Activated CD8-positive, alpha-beta T cell treated with anti-CD3 and anti-CD28 coated beads, Interleukin-2, amount 10 ng/mL, durations not matched to agents 7 days and 5 days (primary cell): ENCODE results near the gene CAMTA2. TPM values are rescaled to one million over a fixed set of nuclear protein-coding genes. Genes with fewer than 3 reads are reported as not detected.

Experiments
- ATAC-seq: fragments of 150-1000 bp; cut with Tn5 transposase; one replicate; pipeline ENCODE4 v1.10.0; 2021; ENCODE audit warnings: moderate library complexity
- CTCF ChIA-PET: fragments of 350-600 bp; sonication (Branson Sonifier 250); formaldehyde crosslinking; loops from one replicate; lab custom pipeline; 2021; ENCODE audit warnings: antibody characterized with exemption; lab: Charles Lee
- POLR2A ChIA-PET: fragments of 350-600 bp; sonication (Branson Sonifier 250); formaldehyde crosslinking; loops from one replicate; lab custom pipeline; 2021; ENCODE audit warnings: antibody characterized with exemption; lab: Charles Lee
- DNase-seq: peaks from one replicate; pipeline ENCODE4 v3.0.0-alpha.2; 2020
- H3K27ac Mint-ChIP-seq: one replicate; pipeline ENCODE4 v1.8.0; 2021; ENCODE audit warnings: mild to moderate bottlenecking, mixed read lengths
- H3K27me3 Mint-ChIP-seq: one replicate; pipeline ENCODE4 v1.8.0; 2021; ENCODE audit warnings: low read depth, mixed read lengths
- H3K36me3 Mint-ChIP-seq: one replicate; pipeline ENCODE4 v1.8.0; 2021; ENCODE audit warnings: low read depth, mixed read lengths
- H3K4me1 Mint-ChIP-seq: one replicate; pipeline ENCODE4 v1.8.0; 2021; ENCODE audit warnings: low read depth, mixed read lengths
- H3K4me3 Mint-ChIP-seq: one replicate; pipeline ENCODE4 v1.8.0; 2021; ENCODE audit warnings: mild to moderate bottlenecking, mixed read lengths
- H3K9me3 Mint-ChIP-seq: one replicate; pipeline ENCODE4 v1.8.0; 2022; ENCODE audit warnings: mixed read lengths; ENCODE audit not compliant: insufficient read depth
- total RNA-seq, 2 experiments: library from RNA; stranded (reverse); gene quantifications; one replicate each; pipeline ENCODE4 v1.2.3, GENCODE V29; 2021

The CAMTA2 gene
- total RNA-seq, 2 experiments from 2014 or later: 51.3 to 55.5 TPM

- DNase-seq (no peak), ATAC-seq (no peak)
- ChIA-PET CTCF (interaction anchor here (0.9 to 4.4 kb wide), 4 partner anchors 11 to 79 kb away, joined by 3 to 16 read pairs (median 6); partner anchors contain the start of genes RNF167, SLC25A11 and SPAG7), POLR2A (interaction anchor here (0.7 to 10.0 kb wide), 4 partner anchors 11 to 64 kb away, joined by 3 to 239 read pairs (median 37); partner anchors contain the start of genes RNF167, SLC25A11 and SPAG7)
- no peaks in the 10 kb centered on the region for H3K9me3 Mint-ChIP-seq
- peak overlapping the region; percentile 82 for H3K4me3 Mint-ChIP-seq
- no peaks in the 10 kb centered on the region for H3K27me3 Mint-ChIP-seq
- peaks cover 25% of the 10 kb centered on the region for H3K36me3 Mint-ChIP-seq
- peak overlapping the region; percentile 92 for H3K27ac Mint-ChIP-seq
- peaks cover 28% of the 10 kb centered on the region for H3K4me1 Mint-ChIP-seq
These were observed 36.0 kb downstream of the CAMTA2 start for GRCh38 chr17:4951486-4951885.

DNA sequence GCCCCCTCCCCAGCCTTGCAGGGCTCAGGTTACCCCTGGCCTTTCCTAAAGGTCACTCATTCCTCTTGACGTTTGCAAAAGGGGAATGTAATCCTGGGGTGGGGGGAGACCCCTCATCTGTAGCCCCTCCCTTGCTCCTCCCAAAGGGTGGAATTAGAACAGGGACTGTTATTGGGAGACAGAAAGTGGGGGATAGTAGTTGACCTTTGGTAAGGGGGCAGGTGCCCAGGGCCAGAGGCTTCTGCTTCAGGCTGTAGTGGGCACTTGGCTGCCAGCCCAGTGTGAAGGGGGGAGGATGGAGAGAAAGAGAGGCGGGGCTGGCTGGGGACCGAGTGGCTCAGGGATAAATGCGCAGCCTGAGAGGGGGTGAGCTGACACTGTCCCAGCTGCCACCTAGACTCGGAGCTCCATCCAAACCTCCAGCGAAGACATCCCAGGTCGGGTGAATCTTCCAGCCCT lies 36.7 kb downstream of the CAMTA2 start, which contains the start of gene ENO3:
Gene ENO3 (plus strand): TSS at position 374 of the 459 bp plus-strand sequence. CDS start 711 bp downstream, outside the sequence.
- peak within 1 kb of the TSS; percentile 82 for H3K4me3 Mint-ChIP-seq
- no peaks in the 10 kb centered on the region for H3K27me3 Mint-ChIP-seq
- POLR2A ChIA-PET: interaction anchor here (0.7 to 10.0 kb wide), 6 partner anchors 11 to 41 kb away, joined by 3 to 239 read pairs (median 4); partner anchors contain the start of genes CAMTA2, RNF167, SLC25A11 and SPAG7
- H3K36me3 Mint-ChIP-seq: peaks cover 29% of the 10 kb centered on the region
- H3K27ac Mint-ChIP-seq: peak within 1 kb of the TSS; percentile 92
- CTCF ChIA-PET: interaction anchor here (1.0 to 4.4 kb wide), 3 partner anchors 11 to 18 kb away, joined by 3 to 16 read pairs (median 8); partner anchors contain the start of genes RNF167, SLC25A11 and SPAG7
- no peaks in the 10 kb centered on the region for H3K9me3 Mint-ChIP-seq
- no peak for DNase-seq
- ATAC-seq: no peak
- H3K4me1 Mint-ChIP-seq: peaks cover 21% of the 10 kb centered on the region

GRCh38 chr17:4950075-4950745 lies 37.3 kb downstream of the CAMTA2 start:
- POLR2A ChIA-PET: interaction anchor here (0.6 to 10.0 kb wide), 8 partner anchors 9 to 37 kb away, joined by 3 to 239 read pairs (median 4); partner anchors contain the start of genes CAMTA2, RNF167, SLC25A11 and SPAG7
- no peaks in the 10 kb centered on the region for H3K9me3 Mint-ChIP-seq

GRCh38 chr17:4949321-4950074 lies 38.0 kb downstream of the CAMTA2 start:
- CTCF ChIA-PET: interaction anchor here (4.4 kb wide), 1 partner anchor 18 kb away, joined by 16 read pairs; the partner anchor contains the start of gene SPAG7
- peak overlapping the region; percentile 99 for H3K27ac Mint-ChIP-seq

More at GRCh38 chr17:4950075-4950745, 37.3 kb downstream of the CAMTA2 start:
- Mint-ChIP-seq H3K27ac (peak overlapping the region; percentile 92), H3K4me1 (peaks cover 27% of the 10 kb centered on the region), H3K36me3 (peaks cover 34% of the 10 kb centered on the region), H3K27me3 (no peaks in the 10 kb centered on the region), H3K4me3 (peak overlapping the region; percentile 82)
- ATAC-seq (peak; percentile 8), DNase-seq (no peak)
- CTCF ChIA-PET: interaction anchor here (2.0 to 4.4 kb wide), 2 partner anchors 10 to 17 kb away, joined by 8 to 16 read pairs; partner anchors contain the start of genes RNF167, SLC25A11 and SPAG7

GRCh38 chr17:4948931-4949320 lies 38.5 kb downstream of the CAMTA2 start:
- Mint-ChIP-seq H3K4me1 (peaks cover 39% of the 10 kb centered on the region), H3K4me3 (peak overlapping the region; percentile 97), H3K9me3 (no peaks in the 10 kb centered on the region), H3K27ac (peak overlapping the region; percentile 99), H3K36me3 (peaks cover 45% of the 10 kb centered on the region), H3K27me3 (no peaks in the 10 kb centered on the region)
- DNase-seq (peak; percentile 84), ATAC-seq (peak; percentile 46)
- ChIA-PET CTCF (interaction anchor here (3.5 kb wide), 1 partner anchor 18 kb away, joined by 13 read pairs; the partner anchor contains the start of gene SPAG7), POLR2A (interaction anchor here (0.9 to 10.0 kb wide), 10 partner anchors 9 to 444 kb away, joined by 3 to 239 read pairs (median 8); partner anchors contain the start of genes C17orf107, CHRNE, INCA1 and KIF1C)

More at GRCh38 chr17:4949321-4950074, 38.0 kb downstream of the CAMTA2 start:
- Mint-ChIP-seq H3K9me3 (no peaks in the 10 kb centered on the region), H3K4me3 (peak overlapping the region; percentile 97), H3K36me3 (peaks cover 41% of the 10 kb centered on the region), H3K4me1 (peaks cover 34% of the 10 kb centered on the region), H3K27me3 (no peaks in the 10 kb centered on the region)
- POLR2A ChIA-PET: interaction anchor here (0.6 to 10.0 kb wide), 11 partner anchors 9 to 444 kb away, joined by 3 to 239 read pairs (median 6); partner anchors contain the start of genes C17orf107, CHRNE, INCA1 and KIF1C
- DNase-seq (peak; percentile 84), ATAC-seq (peak; percentile 28)

GRCh38 chr17:4948166-4948930 lies 39.1 kb downstream of the CAMTA2 start, which contains the start of gene PFN1:
Gene PFN1 (minus strand): TSS chr17:4948530. CDS start chr17:4948394, 136 bp downstream.
- peak; percentile 96 for DNase-seq
- Mint-ChIP-seq H3K4me3 (peak within 1 kb of the TSS; percentile 97), H3K36me3 (peaks cover 46% of the 10 kb centered on the region), H3K9me3 (no peaks in the 10 kb centered on the region), H3K27ac (peak within 1 kb of the TSS; percentile 99), H3K27me3 (no peaks in the 10 kb centered on the region), H3K4me1 (peaks cover 44% of the 10 kb centered on the region)
- CTCF ChIA-PET: interaction anchor here (1.2 to 3.5 kb wide), 3 partner anchors 9 to 39 kb away, joined by 4 to 13 read pairs (median 4); partner anchors contain the start of gene SPAG7
- ATAC-seq: peak; percentile 33
- POLR2A ChIA-PET: interaction anchor here (0.8 to 10.0 kb wide), 14 partner anchors 8 to 443 kb away, joined by 3 to 239 read pairs (median 5); partner anchors contain the start of genes C17orf107, CHRNE, INCA1 and KIF1C

DNA sequence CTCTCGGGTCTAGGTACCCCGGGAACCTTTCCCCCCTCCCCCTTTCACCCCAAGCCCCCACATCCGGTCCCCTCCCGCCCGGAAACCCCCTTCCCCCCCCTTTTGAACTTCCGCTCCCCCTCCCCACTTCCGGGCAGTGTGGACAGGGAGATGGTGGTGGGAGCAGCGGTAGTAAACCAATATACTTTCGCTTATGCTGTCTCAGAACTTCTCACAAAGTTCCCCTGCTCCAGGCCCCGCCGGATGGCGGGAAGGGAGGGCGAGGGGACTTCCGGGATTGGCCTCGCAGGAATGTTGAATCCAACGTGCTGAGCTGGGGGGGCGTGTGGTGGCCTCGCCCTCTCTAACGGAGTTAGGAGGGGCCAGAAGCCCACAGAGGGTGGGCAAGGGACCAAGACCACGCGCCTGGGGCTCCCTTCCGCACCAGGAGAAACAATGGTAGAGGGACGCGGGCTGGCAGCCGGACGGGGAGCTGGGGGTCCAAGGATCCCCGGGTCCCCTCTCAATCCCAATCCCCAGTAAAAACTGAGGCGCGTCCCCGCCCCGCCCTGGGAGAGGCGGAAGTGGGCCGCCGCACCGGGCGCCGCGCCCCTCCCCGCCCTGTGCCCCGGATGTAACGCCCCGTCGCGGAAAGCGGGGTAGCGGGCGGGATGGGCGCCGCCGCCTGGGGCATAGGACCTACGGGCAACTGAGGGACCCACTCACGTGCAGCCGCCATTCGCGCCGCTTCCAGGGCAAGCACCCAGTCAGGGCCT lies 39.9 kb downstream of the CAMTA2 start:
- peaks cover 54% of the 10 kb centered on the region for H3K36me3 Mint-ChIP-seq
- H3K4me1 Mint-ChIP-seq: peaks cover 51% of the 10 kb centered on the region
- CTCF ChIA-PET: interaction anchor here (1.2 to 3.5 kb wide), 3 partner anchors 9 to 38 kb away, joined by 4 to 13 read pairs (median 4); partner anchors contain the start of gene SPAG7
- no peaks in the 10 kb centered on the region for H3K27me3 Mint-ChIP-seq
- peak; percentile 16 for ATAC-seq
- peak; percentile 84 for DNase-seq
- peak overlapping the region; percentile 97 for H3K4me3 Mint-ChIP-seq
- POLR2A ChIA-PET: interaction anchor here (0.8 to 10.0 kb wide), 13 partner anchors 7 to 217 kb away, joined by 3 to 239 read pairs (median 5); partner anchors contain the start of genes C17orf107, CHRNE, RNF167 and SLC25A11
- H3K27ac Mint-ChIP-seq: peak overlapping the region; percentile 99
- no peaks in the 10 kb centered on the region for H3K9me3 Mint-ChIP-seq

DNA sequence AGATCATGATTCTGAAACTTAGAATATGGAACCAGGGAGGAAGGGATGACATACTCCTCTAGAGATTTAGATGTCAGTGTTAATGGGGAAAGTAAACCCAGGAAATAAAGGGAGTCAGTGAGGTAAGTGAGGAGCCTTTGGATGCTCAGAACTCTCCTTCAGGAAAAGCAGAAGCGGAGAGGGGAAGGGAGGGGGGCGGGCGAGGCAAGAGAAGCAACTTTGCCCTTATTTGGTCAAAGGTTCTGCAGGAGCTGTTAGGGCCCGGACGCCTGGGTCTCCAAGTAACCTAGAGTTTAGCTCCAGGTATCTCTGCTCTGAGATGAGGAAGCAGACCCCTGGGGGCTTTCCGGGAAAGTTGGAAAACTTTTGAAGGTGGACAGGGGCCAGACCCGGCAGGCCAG lies 40.5 kb downstream of the CAMTA2 start:
- no peaks in the 10 kb centered on the region for H3K9me3 Mint-ChIP-seq
- peak overlapping the region; percentile 88 for H3K27ac Mint-ChIP-seq
- ChIA-PET CTCF (interaction anchor here (1.2 to 3.5 kb wide), 5 partner anchors 10 to 44 kb away, joined by 3 to 13 read pairs (median 4); partner anchors contain the start of genes CHRNE and SPAG7), POLR2A (interaction anchor here (1.0 to 10.0 kb wide), 11 partner anchors 7 to 216 kb away, joined by 3 to 239 read pairs (median 4); partner anchors contain the start of genes RNF167, SLC25A11 and SPAG7)
- peaks cover 60% of the 10 kb centered on the region for H3K36me3 Mint-ChIP-seq
- peaks cover 57% of the 10 kb centered on the region for H3K4me1 Mint-ChIP-seq
- H3K27me3 Mint-ChIP-seq: no peaks in the 10 kb centered on the region
- H3K4me3 Mint-ChIP-seq: peak overlapping the region; percentile 97
- DNase-seq: no peak
- no peak for ATAC-seq

GRCh38 chr17:4946312-4946976 lies 41.0 kb downstream of the CAMTA2 start:
- H3K36me3 Mint-ChIP-seq: peaks cover 66% of the 10 kb centered on the region
- ATAC-seq (no peak), DNase-seq (peak; percentile 45)
- H3K4me3 Mint-ChIP-seq: peak overlapping the region; percentile 97
- peaks cover 56% of the 10 kb centered on the region for H3K4me1 Mint-ChIP-seq
- POLR2A ChIA-PET: interaction anchor here (1.0 to 10.0 kb wide), 13 partner anchors 6 to 237 kb away, joined by 3 to 239 read pairs (median 4); partner anchors contain the start of genes CAMTA2, RNF167, SLC25A11 and SPAG7
- H3K27me3 Mint-ChIP-seq: no peaks in the 10 kb centered on the region
- no peaks in the 10 kb centered on the region for H3K9me3 Mint-ChIP-seq
- peak overlapping the region; percentile 88 for H3K27ac Mint-ChIP-seq
- CTCF ChIA-PET: interaction anchor here (1.1 to 3.5 kb wide), 5 partner anchors 11 to 115 kb away, joined by 3 to 13 read pairs (median 3); partner anchors contain the start of genes CHRNE and SPAG7
